DMS114 treated with DMSO at 0.1 percent for 48 hours (cell line): ENCODE measurements around the gene GRM1.
"Not testable (repeated sequence)": the region's sequence is repeated elsewhere in the genome, so short reads cannot be mapped to it uniquely, and the experiment has no call there.

ENCODE experiments used
- DNase-seq: peaks from one replicate; lab custom pipeline; 2025; ENCODE audit not compliant: unreplicated experiment; lab: John Stamatoyannopoulos, UW

The GRM1 gene

GRCh38 chr6:146191166-146191565, 162.3 kb downstream of the GRM1 start:
- no peak for DNase-seq

- no peak for DNase-seq
Measured at GRCh38 chr6:146191612-146192011, 162.8 kb downstream of the GRM1 start.

GRCh38 chr6:146194434-146194833, 165.6 kb downstream of the GRM1 start:
- DNase-seq: no peak

GRCh38 chr6:146200176-146200575, 171.3 kb downstream of the GRM1 start:
- no peak for DNase-seq

- DNase-seq: no peak
Measured at GRCh38 chr6:146202570-146202969, 173.7 kb downstream of the GRM1 start.

GRCh38 chr6:146209942-146210341, 181.1 kb downstream of the GRM1 start:
- DNase-seq: no peak

GRCh38 chr6:146210406-146211083, 181.7 kb downstream of the GRM1 start:
- no peak for DNase-seq

- DNase-seq: no peak
Measured at GRCh38 chr6:146211646-146212045, 182.8 kb downstream of the GRM1 start.

- DNase-seq: no peak
Measured at GRCh38 chr6:146212781-146213180, 183.9 kb downstream of the GRM1 start.

GRCh38 chr6:146219101-146219500, 190.2 kb downstream of the GRM1 start:
- DNase-seq: no peak

- DNase-seq: no peak
Measured at GRCh38 chr6:146224449-146224848, 195.6 kb downstream of the GRM1 start.

- DNase-seq: no peak
Measured at GRCh38 chr6:146224988-146225387, 196.1 kb downstream of the GRM1 start.

- no peak for DNase-seq
Measured at GRCh38 chr6:146240322-146240721, 211.5 kb downstream of the GRM1 start.

- no peak for DNase-seq
Measured at GRCh38 chr6:146240807-146241206, 211.9 kb downstream of the GRM1 start.

GRCh38 chr6:146243646-146244045, 214.8 kb downstream of the GRM1 start:
- not testable (repeated sequence) for DNase-seq

- DNase-seq: no peak
Measured at GRCh38 chr6:146244630-146245143, 215.8 kb downstream of the GRM1 start.

GRCh38 chr6:146246028-146246427, 217.2 kb downstream of the GRM1 start:
- DNase-seq: no peak

- no peak for DNase-seq
Measured at GRCh38 chr6:146253691-146254090, 224.8 kb downstream of the GRM1 start.

- no peak for DNase-seq
Measured at GRCh38 chr6:146258206-146258605, 229.3 kb downstream of the GRM1 start.

GRCh38 chr6:146260886-146261285, 232.0 kb downstream of the GRM1 start:
- DNase-seq: no peak

GRCh38 chr6:146265056-146265455, 236.2 kb downstream of the GRM1 start:
- DNase-seq: no peak

- DNase-seq: no peak
Measured at GRCh38 chr6:146267447-146267846, 238.6 kb downstream of the GRM1 start.

GRCh38 chr6:146267946-146268345, 239.1 kb downstream of the GRM1 start:
- no peak for DNase-seq
